ENCODE results near the gene KL.

Gene KL

GRCh38 chr13:33111414-33112110 is 95.3 kb downstream of the KL start:
- H3K27me3 ChIP-seq (ENCODE audit: control insufficient read depth, insufficient read depth, low read length): no peaks in the 10 kb centered on the region
- H3K4me2 ChIP-seq (ENCODE audit: low read length): no peak overlapping the region
- no peak overlapping the region for H3K9ac ChIP-seq
- no peak overlapping the region for H3K27ac ChIP-seq
- H3K79me2 ChIP-seq: no peaks in the 10 kb centered on the region
- peaks cover 2% of the 10 kb centered on the region for H3K4me1 ChIP-seq
- no peak overlapping the region for H2AFZ ChIP-seq
- no peak for TF ChIP-seq CTCF (IDR thresholded peaks at IDR 0.05)
- H3K4me3 ChIP-seq (ENCODE audit: low read depth, low read length): no peak overlapping the region
- H3K9me3 ChIP-seq (ENCODE audit: control insufficient read depth, low read length): no peaks in the 10 kb centered on the region
- H3K36me3 ChIP-seq (ENCODE audit: control insufficient read depth, insufficient read depth, low read length): no peaks in the 10 kb centered on the region

GRCh38 chr13:33112766-33113165 is 96.5 kb downstream of the KL start:
- Histone ChIP-seq H3K9me3 (ENCODE audit: control insufficient read depth, low read length) (no peaks in the 10 kb centered on the region), H3K4me2 (ENCODE audit: low read length) (no peak overlapping the region), H3K4me1 (peaks cover 2% of the 10 kb centered on the region), H3K27me3 (ENCODE audit: control insufficient read depth, insufficient read depth, low read length) (no peaks in the 10 kb centered on the region), H3K27ac (no peak overlapping the region), H3K9ac (no peak overlapping the region), H2AFZ (no peak overlapping the region), H3K36me3 (ENCODE audit: control insufficient read depth, insufficient read depth, low read length) (no peaks in the 10 kb centered on the region), H3K4me3 (ENCODE audit: low read depth, low read length) (no peak overlapping the region), H3K79me2 (no peaks in the 10 kb centered on the region)
- no peak for TF ChIP-seq CTCF (IDR thresholded peaks at IDR 0.05)

- H3K4me3 ChIP-seq (ENCODE audit: low read depth, low read length): no peak overlapping the region
- H3K79me2 ChIP-seq: no peaks in the 10 kb centered on the region
- H3K4me1 ChIP-seq: peaks cover 2% of the 10 kb centered on the region
- H3K9ac ChIP-seq: no peak overlapping the region
- no peaks in the 10 kb centered on the region for H3K27me3 ChIP-seq (ENCODE audit: control insufficient read depth, insufficient read depth, low read length)
- H2AFZ ChIP-seq: no peak overlapping the region
- H3K27ac ChIP-seq: no peak overlapping the region
- H3K36me3 ChIP-seq (ENCODE audit: control insufficient read depth, insufficient read depth, low read length): no peaks in the 10 kb centered on the region
- TF ChIP-seq CTCF (IDR thresholded peaks at IDR 0.05): no peak
- H3K4me2 ChIP-seq (ENCODE audit: low read length): no peak overlapping the region
- no peaks in the 10 kb centered on the region for H3K9me3 ChIP-seq (ENCODE audit: control insufficient read depth, low read length)
Measured at GRCh38 chr13:33114146-33114545, 97.9 kb downstream of the KL start.

GRCh38 chr13:33115274-33115673 is 99.1 kb downstream of the KL start:
- Histone ChIP-seq H3K9me3 (ENCODE audit: control insufficient read depth, low read length) (no peaks in the 10 kb centered on the region), H2AFZ (no peak overlapping the region), H3K4me1 (peaks cover 2% of the 10 kb centered on the region), H3K36me3 (ENCODE audit: control insufficient read depth, insufficient read depth, low read length) (no peaks in the 10 kb centered on the region), H3K4me3 (ENCODE audit: low read depth, low read length) (no peak overlapping the region), H3K27me3 (ENCODE audit: control insufficient read depth, insufficient read depth, low read length) (no peaks in the 10 kb centered on the region), H3K4me2 (ENCODE audit: low read length) (no peak overlapping the region), H3K79me2 (no peaks in the 10 kb centered on the region), H3K9ac (no peak overlapping the region), H3K27ac (no peak overlapping the region)
- no peak for TF ChIP-seq CTCF (IDR thresholded peaks at IDR 0.05)
